Keratinocyte (primary cell): Measurements from ENCODE around the gene GPC3. TPM values are rescaled to one million over a fixed set of nuclear protein-coding genes. Genes with fewer than 3 reads are reported as not detected.

Experiments
- DNase-seq: peaks from one replicate; pipeline ENCODE4 v3.0.0-alpha.2; 2011; ENCODE audit warnings: low read depth, missing footprints, low spot score
- FAIRE-seq: peaks from 2 replicates; lab custom pipeline; 2011; peaks lifted over from hg19 to GRCh38; lab: Jason Lieb, UNC
- H2AFZ ChIP-seq: 2 replicates; pipeline ENCODE4 v1.6.0; 2012; ENCODE audit warnings: low read length, control low read depth, inconsistent platforms; ENCODE audit not compliant: control insufficient read depth
- H3K27ac ChIP-seq: 2 replicates; pipeline ENCODE4 v1.5.1; 2011; ENCODE audit warnings: low read length; ENCODE audit not compliant: control insufficient read depth, insufficient read depth
- H3K27me3 ChIP-seq: 3 replicates; pipeline ENCODE4 v1.6.0; 2011; ENCODE audit warnings: low read length; ENCODE audit not compliant: control insufficient read depth, insufficient read depth; ENCODE audit errors: extremely low read depth
- H3K36me3 ChIP-seq, 2 experiments: 2 replicates in 1 of 2; 3 replicates in 1 of 2; pipeline ENCODE4 v1.5.1; 2011; ENCODE audit warnings: low read length in 2 of 2, mild to moderate bottlenecking in 1 of 2; ENCODE audit not compliant: control insufficient read depth in 2 of 2, insufficient read depth in 2 of 2; ENCODE audit errors: extremely low read depth in 1 of 2
- H3K4me1 ChIP-seq: 3 replicates; pipeline ENCODE4 v1.5.1; 2011; ENCODE audit warnings: low read length; ENCODE audit not compliant: control insufficient read depth, insufficient read depth; ENCODE audit errors: extremely low read depth
- H3K4me2 ChIP-seq: 3 replicates; pipeline ENCODE4 v1.6.0; 2011; ENCODE audit warnings: low read depth, low read length; ENCODE audit not compliant: control insufficient read depth, insufficient read depth; ENCODE audit errors: extremely low read depth
- H3K4me3 ChIP-seq, 3 experiments: fragments of 200-600 bp in 1 of 3; sonication (generic) in 1 of 3; 2 replicates in 2 of 3; 3 replicates in 1 of 3; pipeline ENCODE4 v1.5.1; 2011 to 2016; ENCODE audit warnings: low read length in 3 of 3, mild to moderate bottlenecking in 3 of 3, control low read depth in 2 of 3, inconsistent platforms in 1 of 3, low read depth in 1 of 3, mixed read lengths in 1 of 3, mixed run types in 1 of 3, moderate library complexity in 1 of 3; ENCODE audit not compliant: control insufficient read depth in 2 of 3, insufficient read depth in 2 of 3; ENCODE audit errors: extremely low read depth in 1 of 3
- H3K79me2 ChIP-seq: 2 replicates; pipeline ENCODE4 v1.6.0; 2012; ENCODE audit warnings: low read length; ENCODE audit not compliant: control insufficient read depth, insufficient read depth
- H3K9ac ChIP-seq: 3 replicates; pipeline ENCODE4 v1.6.0; 2011; ENCODE audit warnings: low read length; ENCODE audit not compliant: control insufficient read depth, insufficient read depth; ENCODE audit errors: extremely low read depth
- H3K9me1 ChIP-seq: 3 replicates; pipeline ENCODE4 v1.6.0; 2011; ENCODE audit warnings: low read length; ENCODE audit not compliant: control insufficient read depth, insufficient read depth; ENCODE audit errors: extremely low read depth
- H3K9me3 ChIP-seq: 2 replicates; pipeline ENCODE4 v1.5.1; 2012; ENCODE audit warnings: low read depth, low read length; ENCODE audit not compliant: control insufficient read depth
- H4K20me1 ChIP-seq: 3 replicates; pipeline ENCODE4 v1.6.0; 2011; ENCODE audit warnings: low read length; ENCODE audit not compliant: control insufficient read depth, insufficient read depth; ENCODE audit errors: extremely low read depth
- CTCF ChIP-seq, 3 experiments: IDR thresholded peaks in 1 of 3; conservative IDR thresholded peaks in 1 of 3; optimal IDR thresholded peaks in 1 of 3; 2 replicates in 2 of 3; 3 replicates in 1 of 3; pipeline versions ENCODE3 to v1.5.1; 2011; ENCODE audit warnings: low read length in 3 of 3, mild to moderate bottlenecking in 3 of 3, moderate library complexity in 2 of 3, control low read depth in 1 of 3, inconsistent platforms in 1 of 3; ENCODE audit not compliant: insufficient read depth in 2 of 3; ENCODE audit errors: extremely low read depth in 1 of 3
- EZH2 ChIP-seq: IDR thresholded peaks from one replicate; pipeline ENCODE4 v1.6.1; 2012; ENCODE audit warnings: inconsistent platforms, mild to moderate bottlenecking, low read length, moderate library complexity
- dilution Hi-C: fragments of 300-500 bp; cut with MboI; formaldehyde crosslinking; loops from one replicate; pipeline ENCODE4 v1.7.0; 2020; ENCODE audit warnings: low sequenced_read_pairs; ENCODE audit not compliant: extremely low pct_ligation_motif_present
- polyA plus RNA-seq, 5 experiments: library from polyadenylated mRNA; depleted of rRNA in 3 of 5; stranded (reverse) in 3 of 5; stranded (forward) in 1 of 5; unstranded in 1 of 5; fragments of >200 nt; gene quantifications; 1 replicate in 1 of 5; 2 replicates in 3 of 5; 3 replicates in 1 of 5; pipeline versions ENCODE4 v1.2.1 to v1.2.3, GENCODE V29; 2011 to 2012; ENCODE audit warnings: missing spikeins in 2 of 5, low read depth in 1 of 5, low replicate concordance in 1 of 5

The GPC3 gene
- polyA plus RNA-seq, 1 donor (not counting 4 experiments of a cell fraction or from before 2014, with no cell fraction given), result 0.03 TPM

- Histone ChIP-seq H3K79me2 (no peaks in the 10 kb centered on the region), H3K27ac (no peak overlapping the region), H3K27me3 (no peaks in the 10 kb centered on the region), H3K4me1 (no peaks in the 10 kb centered on the region), H3K4me3 (no peak overlapping the region), H3K36me3 (no peaks in the 10 kb centered on the region), H3K4me2 (no peak overlapping the region), H2AFZ (no peak overlapping the region), H3K9ac (no peak overlapping the region), H4K20me1 (no peaks in the 10 kb centered on the region), H3K9me3 (no peaks in the 10 kb centered on the region), H3K9me1 (no peaks in the 10 kb centered on the region)
- no peak for DNase-seq
- no peak for FAIRE-seq
- TF ChIP-seq EZH2 (no peak), CTCF (optimal IDR thresholded peaks at IDR 0.05 in 1 of 3, IDR thresholded peaks at IDR 0.05 in 1 of 3, conservative IDR thresholded peaks at IDR 0.05 in 1 of 3; ENCODE audit: extremely low read depth in 1 of 3, insufficient read depth in 2 of 3, low read length in 3 of 3) (no peak)
- dilution Hi-C loops, result no loop called here
These were observed 77.0 kb downstream of the GPC3 start for GRCh38 chrX:133908223-133908955.

- Histone ChIP-seq H3K27me3 (no peaks in the 10 kb centered on the region), H4K20me1 (no peaks in the 10 kb centered on the region), H3K9ac (no peak overlapping the region), H3K36me3 (no peaks in the 10 kb centered on the region), H3K9me3 (no peaks in the 10 kb centered on the region), H3K4me1 (no peaks in the 10 kb centered on the region), H3K27ac (no peak overlapping the region), H3K4me3 (no peak overlapping the region), H3K4me2 (no peak overlapping the region), H3K9me1 (no peaks in the 10 kb centered on the region), H3K79me2 (no peaks in the 10 kb centered on the region), H2AFZ (no peak overlapping the region)
- DNase-seq (no peak), FAIRE-seq (no peak)
- TF ChIP-seq CTCF (optimal IDR thresholded peaks at IDR 0.05 in 1 of 3, IDR thresholded peaks at IDR 0.05 in 1 of 3, conservative IDR thresholded peaks at IDR 0.05 in 1 of 3; ENCODE audit: extremely low read depth in 1 of 3, insufficient read depth in 2 of 3, low read length in 3 of 3), result no peak
- no peak for TF ChIP-seq EZH2
- dilution Hi-C loops, result no loop called here
These were observed 77.8 kb downstream of the GPC3 start for GRCh38 chrX:133907606-133908005.
